ENCODE measurements around the gene GDPD5.

GDPD5 gene

GRCh38 chr11:75525433-75526191 lies at the start of gene GDPD5:
GDPD5 (minus strand) TSS chr11:75525941; CDS start chr11:75477735, 48,206 bp downstream.
- H3K36me3 ChIP-seq (ENCODE audit: insufficient read depth, low read length) = no peaks in the 10 kb centered on the region
- H3K27ac ChIP-seq (ENCODE audit: low read depth, low read length) = no peak within 1 kb of the TSS
- peaks cover 7% of the 10 kb centered on the region for H3K4me1 ChIP-seq (ENCODE audit: control insufficient read depth, insufficient read depth, low read length, unreplicated experiment)
- peaks cover 5% of the 10 kb centered on the region; the same call in 1 of the 2 replicates for H3K27me3 ChIP-seq (ENCODE audit: insufficient read depth, low read length)
- peak within 1 kb of the TSS; percentile 80 for H2AFZ ChIP-seq (ENCODE audit: low read length, unreplicated experiment)
- H3K4me3 ChIP-seq (ENCODE audit: low read depth, low read length) = peak within 1 kb of the TSS; percentile 86
- no peaks in the 10 kb centered on the region for H3K79me2 ChIP-seq (ENCODE audit: control insufficient read depth, insufficient read depth, low read length, unreplicated experiment)

GRCh38 chr11:75574698-75575602 lies 49.2 kb upstream of the GDPD5 start:
- Histone ChIP-seq H3K27ac (ENCODE audit: low read depth, low read length) (no peak overlapping the region), H3K79me2 (ENCODE audit: control insufficient read depth, insufficient read depth, low read length, unreplicated experiment) (peaks cover 9% of the 10 kb centered on the region), H3K36me3 (ENCODE audit: insufficient read depth, low read length) (peaks cover 48% of the 10 kb centered on the region), H3K4me1 (ENCODE audit: control insufficient read depth, insufficient read depth, low read length, unreplicated experiment) (peaks cover 16% of the 10 kb centered on the region), H3K4me3 (ENCODE audit: low read depth, low read length) (no peak overlapping the region), H2AFZ (ENCODE audit: low read length, unreplicated experiment) (no peak overlapping the region), H3K27me3 (ENCODE audit: insufficient read depth, low read length) (no peaks in the 10 kb centered on the region)

- peaks cover 66% of the 10 kb centered on the region for H3K36me3 ChIP-seq (ENCODE audit: insufficient read depth, low read length)
Measured at GRCh38 chr11:75572744-75573143, 47.0 kb upstream of the GDPD5 start.

GRCh38 chr11:75571625-75572024 lies 45.9 kb upstream of the GDPD5 start:
- H2AFZ ChIP-seq (ENCODE audit: low read length, unreplicated experiment) = no peak overlapping the region
- no peak overlapping the region for H3K27ac ChIP-seq (ENCODE audit: low read depth, low read length)
- H3K36me3 ChIP-seq (ENCODE audit: insufficient read depth, low read length) = peaks cover 70% of the 10 kb centered on the region
- H3K79me2 ChIP-seq (ENCODE audit: control insufficient read depth, insufficient read depth, low read length, unreplicated experiment) = peaks cover 37% of the 10 kb centered on the region
- H3K4me1 ChIP-seq (ENCODE audit: control insufficient read depth, insufficient read depth, low read length, unreplicated experiment) = peaks cover 25% of the 10 kb centered on the region
- no peaks in the 10 kb centered on the region for H3K27me3 ChIP-seq (ENCODE audit: insufficient read depth, low read length)
- no peak overlapping the region for H3K4me3 ChIP-seq (ENCODE audit: low read depth, low read length)

More at GRCh38 chr11:75572744-75573143, 47.0 kb upstream of the GDPD5 start:
- Histone ChIP-seq H2AFZ (ENCODE audit: low read length, unreplicated experiment) (no peak overlapping the region), H3K4me1 (ENCODE audit: control insufficient read depth, insufficient read depth, low read length, unreplicated experiment) (peaks cover 20% of the 10 kb centered on the region), H3K4me3 (ENCODE audit: low read depth, low read length) (no peak overlapping the region), H3K79me2 (ENCODE audit: control insufficient read depth, insufficient read depth, low read length, unreplicated experiment) (peaks cover 26% of the 10 kb centered on the region), H3K27ac (ENCODE audit: low read depth, low read length) (no peak overlapping the region), H3K27me3 (ENCODE audit: insufficient read depth, low read length) (no peaks in the 10 kb centered on the region)

- peaks cover 47% of the 10 kb centered on the region for H3K79me2 ChIP-seq (ENCODE audit: control insufficient read depth, insufficient read depth, low read length, unreplicated experiment)
- no peak overlapping the region for H3K27ac ChIP-seq (ENCODE audit: low read depth, low read length)
Measured at GRCh38 chr11:75570559-75571139, 44.9 kb upstream of the GDPD5 start.

GRCh38 chr11:75568616-75569219 lies 43.0 kb upstream of the GDPD5 start:
- H3K36me3 ChIP-seq (ENCODE audit: insufficient read depth, low read length) = peaks cover 59% of the 10 kb centered on the region
- peaks cover 37% of the 10 kb centered on the region for H3K4me1 ChIP-seq (ENCODE audit: control insufficient read depth, insufficient read depth, low read length, unreplicated experiment)
- no peaks in the 10 kb centered on the region for H3K27me3 ChIP-seq (ENCODE audit: insufficient read depth, low read length)
- H3K4me3 ChIP-seq (ENCODE audit: low read depth, low read length) = no peak overlapping the region
- no peak overlapping the region for H3K27ac ChIP-seq (ENCODE audit: low read depth, low read length)
- no peak overlapping the region for H2AFZ ChIP-seq (ENCODE audit: low read length, unreplicated experiment)
- peaks cover 65% of the 10 kb centered on the region for H3K79me2 ChIP-seq (ENCODE audit: control insufficient read depth, insufficient read depth, low read length, unreplicated experiment)

More at GRCh38 chr11:75570559-75571139, 44.9 kb upstream of the GDPD5 start:
- no peak overlapping the region for H3K4me3 ChIP-seq (ENCODE audit: low read depth, low read length)
- peaks cover 25% of the 10 kb centered on the region for H3K4me1 ChIP-seq (ENCODE audit: control insufficient read depth, insufficient read depth, low read length, unreplicated experiment)
- peaks cover 70% of the 10 kb centered on the region for H3K36me3 ChIP-seq (ENCODE audit: insufficient read depth, low read length)
- no peaks in the 10 kb centered on the region for H3K27me3 ChIP-seq (ENCODE audit: insufficient read depth, low read length)
- H2AFZ ChIP-seq (ENCODE audit: low read length, unreplicated experiment) = no peak overlapping the region

- Histone ChIP-seq H2AFZ (ENCODE audit: low read length, unreplicated experiment) (no peak overlapping the region), H3K4me3 (ENCODE audit: low read depth, low read length) (no peak overlapping the region), H3K27ac (ENCODE audit: low read depth, low read length) (0 out of 2 replicates have a peak overlapping the region, but pooled peaks have one; percentile 3), H3K79me2 (ENCODE audit: control insufficient read depth, insufficient read depth, low read length, unreplicated experiment) (peaks cover 72% of the 10 kb centered on the region), H3K27me3 (ENCODE audit: insufficient read depth, low read length) (no peaks in the 10 kb centered on the region), H3K4me1 (ENCODE audit: control insufficient read depth, insufficient read depth, low read length, unreplicated experiment) (peaks cover 37% of the 10 kb centered on the region), H3K36me3 (ENCODE audit: insufficient read depth, low read length) (peaks cover 52% of the 10 kb centered on the region)
Measured at GRCh38 chr11:75567971-75568370, 42.2 kb upstream of the GDPD5 start.

GRCh38 chr11:75566763-75567279 lies 41.1 kb upstream of the GDPD5 start:
- H3K79me2 ChIP-seq (ENCODE audit: control insufficient read depth, insufficient read depth, low read length, unreplicated experiment) = peaks cover 83% of the 10 kb centered on the region
- H3K4me1 ChIP-seq (ENCODE audit: control insufficient read depth, insufficient read depth, low read length, unreplicated experiment) = peaks cover 37% of the 10 kb centered on the region
- H3K36me3 ChIP-seq (ENCODE audit: insufficient read depth, low read length) = peaks cover 40% of the 10 kb centered on the region
- H2AFZ ChIP-seq (ENCODE audit: low read length, unreplicated experiment) = no peak overlapping the region
- no peak overlapping the region for H3K27ac ChIP-seq (ENCODE audit: low read depth, low read length)
- H3K4me3 ChIP-seq (ENCODE audit: low read depth, low read length) = no peak overlapping the region
- no peaks in the 10 kb centered on the region for H3K27me3 ChIP-seq (ENCODE audit: insufficient read depth, low read length)

- Histone ChIP-seq H3K27ac (ENCODE audit: low read depth, low read length) (peak overlapping the region; percentile 94), H3K79me2 (ENCODE audit: control insufficient read depth, insufficient read depth, low read length, unreplicated experiment) (peaks cover 86% of the 10 kb centered on the region), H3K4me3 (ENCODE audit: low read depth, low read length) (peak overlapping the region; percentile 92), H2AFZ (ENCODE audit: low read length, unreplicated experiment) (no peak overlapping the region), H3K27me3 (ENCODE audit: insufficient read depth, low read length) (no peaks in the 10 kb centered on the region), H3K36me3 (ENCODE audit: insufficient read depth, low read length) (peaks cover 33% of the 10 kb centered on the region), H3K4me1 (ENCODE audit: control insufficient read depth, insufficient read depth, low read length, unreplicated experiment) (peaks cover 42% of the 10 kb centered on the region)
Measured at GRCh38 chr11:75565916-75566762, 40.4 kb upstream of the GDPD5 start.

Measured in ACC112 (cell line).